Keratinocyte (primary cell): ENCODE results near the gene RFX7. TPM values are rescaled to one million over a fixed set of nuclear protein-coding genes. Genes with fewer than 3 reads are reported as not detected.

Experiments used
- DNase-seq: peaks from one replicate; pipeline ENCODE4 v3.0.0-alpha.2; 2011; ENCODE audit warnings: low read depth, missing footprints, low spot score
- FAIRE-seq: peaks from 2 replicates; lab custom pipeline; 2011; peaks lifted over from hg19 to GRCh38; lab: Jason Lieb, UNC
- H2AFZ ChIP-seq: 2 replicates; pipeline ENCODE4 v1.6.0; 2012; ENCODE audit warnings: low read length, control low read depth, inconsistent platforms; ENCODE audit not compliant: control insufficient read depth
- H3K27ac ChIP-seq: 2 replicates; pipeline ENCODE4 v1.5.1; 2011; ENCODE audit warnings: low read length; ENCODE audit not compliant: control insufficient read depth, insufficient read depth
- H3K27me3 ChIP-seq: 3 replicates; pipeline ENCODE4 v1.6.0; 2011; ENCODE audit warnings: low read length; ENCODE audit not compliant: control insufficient read depth, insufficient read depth; ENCODE audit errors: extremely low read depth
- H3K36me3 ChIP-seq, 2 experiments: 2 replicates in 1 of 2; 3 replicates in 1 of 2; pipeline ENCODE4 v1.5.1; 2011; ENCODE audit warnings: low read length in 2 of 2, mild to moderate bottlenecking in 1 of 2; ENCODE audit not compliant: control insufficient read depth in 2 of 2, insufficient read depth in 2 of 2; ENCODE audit errors: extremely low read depth in 1 of 2
- H3K4me1 ChIP-seq: 3 replicates; pipeline ENCODE4 v1.5.1; 2011; ENCODE audit warnings: low read length; ENCODE audit not compliant: control insufficient read depth, insufficient read depth; ENCODE audit errors: extremely low read depth
- H3K4me2 ChIP-seq: 3 replicates; pipeline ENCODE4 v1.6.0; 2011; ENCODE audit warnings: low read depth, low read length; ENCODE audit not compliant: control insufficient read depth, insufficient read depth; ENCODE audit errors: extremely low read depth
- H3K4me3 ChIP-seq, 3 experiments: fragments of 200-600 bp in 1 of 3; sonication (generic) in 1 of 3; 2 replicates in 2 of 3; 3 replicates in 1 of 3; pipeline ENCODE4 v1.5.1; 2011 to 2016; ENCODE audit warnings: low read length in 3 of 3, mild to moderate bottlenecking in 3 of 3, control low read depth in 2 of 3, inconsistent platforms in 1 of 3, low read depth in 1 of 3, mixed read lengths in 1 of 3, mixed run types in 1 of 3, moderate library complexity in 1 of 3; ENCODE audit not compliant: control insufficient read depth in 2 of 3, insufficient read depth in 2 of 3; ENCODE audit errors: extremely low read depth in 1 of 3
- H3K79me2 ChIP-seq: 2 replicates; pipeline ENCODE4 v1.6.0; 2012; ENCODE audit warnings: low read length; ENCODE audit not compliant: control insufficient read depth, insufficient read depth
- H3K9ac ChIP-seq: 3 replicates; pipeline ENCODE4 v1.6.0; 2011; ENCODE audit warnings: low read length; ENCODE audit not compliant: control insufficient read depth, insufficient read depth; ENCODE audit errors: extremely low read depth
- H3K9me1 ChIP-seq: 3 replicates; pipeline ENCODE4 v1.6.0; 2011; ENCODE audit warnings: low read length; ENCODE audit not compliant: control insufficient read depth, insufficient read depth; ENCODE audit errors: extremely low read depth
- H3K9me3 ChIP-seq: 2 replicates; pipeline ENCODE4 v1.5.1; 2012; ENCODE audit warnings: low read depth, low read length; ENCODE audit not compliant: control insufficient read depth
- H4K20me1 ChIP-seq: 3 replicates; pipeline ENCODE4 v1.6.0; 2011; ENCODE audit warnings: low read length; ENCODE audit not compliant: control insufficient read depth, insufficient read depth; ENCODE audit errors: extremely low read depth
- CTCF ChIP-seq, 3 experiments: IDR thresholded peaks in 1 of 3; conservative IDR thresholded peaks in 1 of 3; optimal IDR thresholded peaks in 1 of 3; 2 replicates in 2 of 3; 3 replicates in 1 of 3; pipeline versions ENCODE3 to v1.5.1; 2011; ENCODE audit warnings: low read length in 3 of 3, mild to moderate bottlenecking in 3 of 3, moderate library complexity in 2 of 3, control low read depth in 1 of 3, inconsistent platforms in 1 of 3; ENCODE audit not compliant: insufficient read depth in 2 of 3; ENCODE audit errors: extremely low read depth in 1 of 3
- EZH2 ChIP-seq: IDR thresholded peaks from one replicate; pipeline ENCODE4 v1.6.1; 2012; ENCODE audit warnings: inconsistent platforms, mild to moderate bottlenecking, low read length, moderate library complexity
- dilution Hi-C: fragments of 300-500 bp; cut with MboI; formaldehyde crosslinking; loops from one replicate; pipeline ENCODE4 v1.7.0; 2020; ENCODE audit warnings: low sequenced_read_pairs; ENCODE audit not compliant: extremely low pct_ligation_motif_present
- polyA plus RNA-seq, 5 experiments: library from polyadenylated mRNA; depleted of rRNA in 3 of 5; stranded (reverse) in 3 of 5; stranded (forward) in 1 of 5; unstranded in 1 of 5; fragments of >200 nt; gene quantifications; 1 replicate in 1 of 5; 2 replicates in 3 of 5; 3 replicates in 1 of 5; pipeline versions ENCODE4 v1.2.1 to v1.2.3, GENCODE V29; 2011 to 2012; ENCODE audit warnings: missing spikeins in 2 of 5, low read depth in 1 of 5, low replicate concordance in 1 of 5

Gene RFX7
- polyA plus RNA-seq, 1 donor (not counting 4 experiments of a cell fraction or from before 2014, with no cell fraction given): 16.3 TPM

GRCh38 chr15:56064152-56064551 is 179.5 kb downstream of the RFX7 start:
- H3K27me3 ChIP-seq: no peaks in the 10 kb centered on the region
- peaks cover 12% of the 10 kb centered on the region for H3K4me1 ChIP-seq
- DNase-seq (no peak), FAIRE-seq (no peak)
- TF ChIP-seq EZH2: no peak
- TF ChIP-seq CTCF (optimal IDR thresholded peaks at IDR 0.05 in 1 of 3, IDR thresholded peaks at IDR 0.05 in 1 of 3, conservative IDR thresholded peaks at IDR 0.05 in 1 of 3; ENCODE audit: extremely low read depth in 1 of 3, insufficient read depth in 2 of 3, low read length in 3 of 3): no peak
- no peak overlapping the region for H2AFZ ChIP-seq
- no peaks in the 10 kb centered on the region for H3K9me1 ChIP-seq
- H3K4me3 ChIP-seq: no peak overlapping the region
- H3K4me2 ChIP-seq: no peak overlapping the region
- no peaks in the 10 kb centered on the region for H3K9me3 ChIP-seq
- no peaks in the 10 kb centered on the region for H4K20me1 ChIP-seq
- dilution Hi-C loops: no loop called here
- H3K36me3 ChIP-seq: no peaks in the 10 kb centered on the region
- H3K27ac ChIP-seq: no peak overlapping the region
- no peaks in the 10 kb centered on the region for H3K79me2 ChIP-seq
- H3K9ac ChIP-seq: no peak overlapping the region

- FAIRE-seq: no peak
- Histone ChIP-seq H3K27me3 (no peaks in the 10 kb centered on the region), H3K27ac (no peak overlapping the region), H2AFZ (no peak overlapping the region), H3K4me1 (peaks cover 17% of the 10 kb centered on the region), H3K9me3 (no peaks in the 10 kb centered on the region), H3K79me2 (no peaks in the 10 kb centered on the region), H3K9me1 (no peaks in the 10 kb centered on the region), H3K4me3 (no peak overlapping the region), H4K20me1 (no peaks in the 10 kb centered on the region), H3K9ac (no peak overlapping the region), H3K36me3 (no peaks in the 10 kb centered on the region), H3K4me2 (no peak overlapping the region)
- dilution Hi-C loops: no loop called here
- no peak for DNase-seq
- TF ChIP-seq CTCF (optimal IDR thresholded peaks at IDR 0.05 in 1 of 3, IDR thresholded peaks at IDR 0.05 in 1 of 3, conservative IDR thresholded peaks at IDR 0.05 in 1 of 3; ENCODE audit: extremely low read depth in 1 of 3, insufficient read depth in 2 of 3, low read length in 3 of 3) (no peak), EZH2 (no peak)
Measured at GRCh38 chr15:56059716-56060115, 184.0 kb downstream of the RFX7 start.
